HG03520 (cell line): ENCODE data around the gene PGLYRP2.

Source experiments
- ATAC-seq: cut with Tn5 transposase; IDR thresholded peaks from one replicate; pipeline ENCODE4 v1.9.1; 2021; ENCODE audit warnings: mild to moderate bottlenecking, moderate library complexity; ENCODE audit not compliant: unreplicated experiment

Gene PGLYRP2

DNA sequence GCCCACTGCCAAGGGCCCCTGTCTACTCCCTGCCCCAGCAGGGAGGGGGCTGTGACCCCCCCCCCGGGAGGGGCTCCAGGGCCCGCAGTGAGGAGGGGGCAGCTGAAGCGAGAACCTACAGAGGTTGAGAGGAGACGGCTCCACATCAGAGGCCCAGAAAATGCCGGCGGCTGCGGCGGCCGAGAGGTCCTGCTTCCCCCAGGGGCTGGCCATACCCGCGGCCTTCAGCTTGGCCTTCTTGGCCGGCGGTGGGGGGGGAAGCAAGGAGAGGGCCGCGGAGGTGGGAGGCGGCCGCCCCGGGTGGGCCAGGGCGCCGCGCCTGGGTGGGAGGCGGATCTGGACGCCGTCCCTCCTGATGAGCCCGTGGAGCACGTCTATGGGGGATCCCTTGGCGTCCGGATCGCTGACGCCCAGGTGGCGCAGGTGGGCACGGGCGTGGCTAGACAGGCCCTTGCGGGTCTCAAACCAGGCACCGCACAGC lies 51.3 kb downstream of the PGLYRP2 start:
- no peak for ATAC-seq

DNA sequence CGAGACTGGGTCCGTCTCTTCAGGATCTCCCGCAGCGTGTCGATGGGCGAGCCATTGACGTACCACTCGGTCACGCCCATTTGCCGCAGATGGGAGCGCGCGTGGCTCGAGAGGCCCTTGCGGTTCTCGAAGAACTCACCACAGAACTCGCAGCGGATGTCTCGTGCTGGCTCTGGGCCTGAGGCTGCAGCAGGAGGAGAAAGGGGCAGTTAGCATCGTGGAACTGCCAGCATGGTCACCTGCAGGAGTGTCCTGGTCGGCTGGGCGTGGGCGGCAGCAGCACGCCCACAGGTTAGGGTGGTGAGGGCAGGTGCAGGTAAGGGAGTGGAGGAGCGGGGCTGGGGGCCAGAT lies 52.0 kb downstream of the PGLYRP2 start:
- no peak for ATAC-seq

DNA sequence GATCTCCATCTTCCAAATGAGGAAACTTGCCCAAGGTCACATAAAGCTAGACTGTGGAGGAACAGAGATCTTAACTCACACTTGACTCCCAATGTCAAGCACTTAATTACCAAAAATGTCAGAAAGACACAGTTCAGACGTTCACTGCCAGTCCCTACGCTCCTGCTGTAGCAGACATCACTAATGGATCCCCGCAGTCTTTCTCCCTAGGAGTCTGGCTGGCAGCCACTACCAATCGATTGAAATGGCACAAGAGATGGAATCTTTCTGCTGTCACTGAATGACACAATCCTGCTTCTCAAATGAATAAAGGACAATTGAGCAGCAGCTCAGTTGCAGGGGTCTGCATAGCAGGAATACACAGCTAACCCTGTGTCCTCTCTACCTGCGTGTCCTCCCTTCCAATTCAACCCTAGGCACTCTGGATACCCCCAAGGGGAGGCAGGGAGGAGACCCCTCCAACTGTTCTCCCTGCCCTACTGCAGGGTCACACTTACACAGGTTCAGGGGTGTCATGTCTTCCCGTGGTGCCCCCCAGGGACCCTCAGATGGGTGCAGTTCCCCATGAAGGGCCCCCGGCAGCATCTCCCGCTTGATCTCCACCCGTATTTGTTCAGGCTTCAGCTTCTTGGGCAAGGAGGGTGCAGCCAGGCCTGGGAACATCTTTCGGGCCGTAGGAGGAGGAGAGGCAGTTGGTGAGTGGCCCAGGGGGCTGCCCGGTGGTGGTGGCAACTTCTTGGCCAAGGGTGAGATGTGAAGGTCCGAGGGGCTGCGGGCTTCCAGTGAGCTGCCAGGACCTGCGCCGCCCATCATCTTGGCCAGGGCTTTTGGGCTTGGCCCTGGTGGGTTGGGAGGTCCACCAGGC lies 52.6 kb downstream of the PGLYRP2 start:
- ATAC-seq: no peak

DNA sequence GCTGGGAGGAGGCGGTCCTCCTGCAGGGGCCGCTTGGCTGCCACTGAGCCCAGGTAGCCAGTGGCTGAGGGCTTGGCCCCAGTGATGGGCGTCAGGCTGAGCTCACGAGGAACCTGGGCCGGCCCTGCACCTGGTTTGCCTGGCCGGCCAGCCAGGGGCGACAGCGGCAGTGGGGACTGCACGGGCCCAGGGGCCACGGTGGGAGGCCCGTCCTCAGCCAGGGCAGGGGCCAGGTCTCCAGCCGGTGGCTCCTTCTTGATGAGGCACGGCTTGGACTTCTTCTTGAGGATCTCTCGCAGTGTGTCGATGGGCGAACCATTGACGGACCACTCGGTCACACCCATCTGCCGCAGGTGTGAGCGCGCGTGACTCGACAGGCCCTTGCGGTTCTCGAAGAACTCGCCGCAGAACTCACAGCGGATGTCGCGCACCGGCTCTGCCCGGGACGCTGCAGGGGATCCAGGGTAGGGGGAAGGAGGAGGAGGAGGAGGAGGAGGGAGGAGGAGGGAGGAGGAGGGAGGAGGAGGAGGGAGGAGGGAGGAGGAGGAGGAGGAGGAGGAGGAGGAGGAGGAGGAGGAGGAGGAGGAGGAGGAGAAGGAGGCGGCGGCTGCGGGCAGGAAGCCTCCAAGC lies 53.9 kb downstream of the PGLYRP2 start:
- ATAC-seq: no peak

GRCh38 chr19:15424692-15425272 lies 54.5 kb downstream of the PGLYRP2 start:
- ATAC-seq: no peak

DNA sequence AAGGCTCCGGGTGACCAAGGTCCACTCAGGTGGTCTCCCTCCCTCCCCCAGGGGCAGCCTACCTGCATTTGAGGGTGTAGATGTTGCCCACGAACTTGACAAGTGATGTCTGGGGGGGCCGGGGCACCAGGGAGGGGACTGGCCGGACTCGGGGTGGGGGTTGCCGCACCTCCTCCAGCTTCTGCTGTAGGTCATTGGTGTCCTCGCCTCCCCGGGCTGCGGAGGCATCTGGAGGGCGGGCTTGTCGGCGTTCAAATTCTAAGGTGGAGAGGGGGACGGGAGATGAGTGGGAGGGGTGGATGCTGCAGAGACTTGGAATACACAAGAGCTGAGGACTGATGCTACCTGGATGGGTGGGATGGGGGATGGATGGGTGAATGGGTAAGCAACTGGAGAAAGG lies 55.2 kb downstream of the PGLYRP2 start:
- no peak for ATAC-seq

- ATAC-seq: no peak
Measured at GRCh38 chr19:15423130-15423529, 56.2 kb downstream of the PGLYRP2 start.

- no peak for ATAC-seq
Measured at GRCh38 chr19:15422296-15423075, 56.8 kb downstream of the PGLYRP2 start.

DNA sequence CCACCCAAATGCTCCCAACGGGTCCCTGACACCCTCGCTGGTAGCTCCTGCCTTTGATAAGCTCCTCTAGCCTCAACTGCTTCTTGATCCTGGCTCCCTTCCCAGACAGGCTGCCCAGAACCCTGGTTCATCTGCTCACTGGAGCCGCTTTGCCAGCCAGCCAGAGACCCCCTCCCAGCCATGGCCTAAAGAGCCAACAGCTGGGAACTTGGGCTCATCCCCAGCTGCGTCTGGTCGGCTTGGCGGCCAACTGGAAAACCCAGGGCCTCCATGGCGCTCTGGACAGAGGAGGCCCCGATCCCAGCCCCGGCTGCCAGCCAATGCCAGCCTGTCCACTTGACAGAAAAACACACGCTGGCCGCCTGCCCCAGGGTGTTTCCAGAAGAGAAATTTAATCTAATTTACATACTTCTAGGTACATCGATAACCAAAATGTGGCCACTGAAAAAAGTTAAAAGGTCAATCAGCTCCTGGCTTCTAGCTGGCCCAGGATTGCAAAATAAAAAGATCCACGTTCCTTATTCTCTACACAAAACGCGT lies 57.5 kb downstream of the PGLYRP2 start:
- ATAC-seq: no peak

DNA sequence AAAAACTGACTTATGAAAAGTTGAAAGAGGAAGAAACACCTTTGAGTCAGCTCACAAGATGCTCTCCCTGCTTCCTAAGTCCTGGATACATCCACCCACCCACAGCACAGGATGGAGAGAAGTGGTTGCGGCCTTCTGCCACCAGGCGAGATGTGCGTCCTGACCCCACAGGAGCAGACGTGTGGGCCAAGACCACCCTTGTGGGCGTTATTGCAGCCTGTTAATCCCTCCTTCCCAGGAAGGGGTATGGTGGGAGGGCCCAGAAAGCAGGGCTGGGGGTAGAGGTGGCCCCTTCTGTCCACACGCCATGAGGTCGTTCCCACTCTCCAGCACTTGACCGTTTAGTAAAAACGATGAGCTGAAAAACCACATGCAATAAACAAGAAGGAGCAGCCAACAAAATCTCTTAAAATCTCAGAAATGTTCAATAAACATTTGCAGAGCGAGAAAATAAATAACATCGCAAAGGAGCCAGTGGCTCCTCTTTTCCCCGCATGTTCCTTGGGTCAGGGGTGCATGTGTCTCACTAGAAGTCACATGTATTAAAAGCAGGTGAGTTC lies 58.1 kb downstream of the PGLYRP2 start:
- no peak for ATAC-seq

DNA sequence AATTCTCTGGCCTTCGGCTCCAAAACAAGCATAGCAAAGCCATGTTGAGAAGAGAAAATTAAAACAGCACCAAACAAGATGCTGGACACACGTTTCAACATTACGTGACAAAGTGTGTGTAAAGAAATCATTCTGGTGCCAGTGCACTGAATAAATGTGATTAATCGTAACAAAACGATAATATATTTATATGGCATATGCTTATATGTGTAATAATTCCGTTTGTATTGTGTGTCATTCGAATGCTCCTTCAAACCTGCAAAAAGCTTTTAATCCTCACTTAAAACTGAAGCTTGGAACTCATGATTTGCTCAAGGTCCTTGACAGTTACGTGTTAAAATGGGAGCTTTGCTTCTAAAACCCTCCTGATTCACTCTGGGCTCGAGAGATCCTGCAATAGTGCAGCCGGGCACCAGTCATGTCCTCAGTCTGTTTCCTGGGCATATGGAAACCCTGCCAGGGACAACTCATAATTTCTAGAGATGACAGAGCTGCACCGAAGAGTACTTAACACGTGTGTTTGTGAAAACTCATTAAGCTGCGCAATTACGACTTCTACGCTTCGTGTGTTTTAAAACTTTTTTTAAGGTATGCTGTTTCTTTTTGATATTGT lies 59.8 kb downstream of the PGLYRP2 start:
- no peak for ATAC-seq
